GM19240 (cell line): Measurements from ENCODE around the gene MESP1.

Source experiments
- DNase-seq: peaks from one replicate; pipeline ENCODE4 v3.0.0; 2011; ENCODE audit warnings: low spot score; ENCODE audit not compliant: insufficient read length

MESP1 gene

DNA sequence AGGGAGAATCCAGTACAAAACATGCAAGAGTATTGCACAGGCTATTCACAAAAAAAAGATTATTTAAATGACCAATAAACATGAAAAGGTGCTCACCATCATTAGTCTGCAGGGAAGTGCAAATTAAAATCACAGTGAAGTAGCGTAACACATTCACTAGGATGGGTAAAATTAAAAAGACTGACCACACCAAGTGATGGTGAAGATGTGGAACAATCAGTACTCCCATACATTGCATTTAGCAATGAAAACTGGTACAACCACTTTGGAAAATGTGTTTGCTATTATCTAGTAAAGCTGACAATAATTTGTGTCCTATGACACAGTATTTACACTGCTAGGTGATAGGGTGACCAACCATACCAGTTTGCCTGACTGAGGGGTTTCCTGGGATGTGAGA, 26.4 kb downstream of the MESP1 start:
- no peak for DNase-seq

DNA sequence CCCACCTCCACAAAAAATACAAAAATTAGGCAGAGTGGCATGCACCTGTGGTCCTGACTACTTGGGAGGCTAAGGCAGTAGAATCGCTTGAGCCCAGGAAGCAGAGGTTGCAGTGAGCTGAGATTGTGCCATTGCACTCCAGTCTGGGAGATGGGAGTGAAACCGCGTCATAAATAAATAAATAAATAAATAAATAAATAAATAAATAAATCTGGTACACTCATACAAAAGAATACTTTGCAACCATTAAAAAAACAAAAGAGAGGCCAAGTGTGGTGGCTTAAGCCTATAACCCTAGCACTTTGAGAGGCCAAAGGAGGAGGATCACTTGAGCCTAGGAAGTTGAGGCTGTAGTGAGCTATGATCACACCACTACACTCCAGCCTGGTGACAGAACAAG, 28.0 kb downstream of the MESP1 start:
- no peak for DNase-seq

DNA sequence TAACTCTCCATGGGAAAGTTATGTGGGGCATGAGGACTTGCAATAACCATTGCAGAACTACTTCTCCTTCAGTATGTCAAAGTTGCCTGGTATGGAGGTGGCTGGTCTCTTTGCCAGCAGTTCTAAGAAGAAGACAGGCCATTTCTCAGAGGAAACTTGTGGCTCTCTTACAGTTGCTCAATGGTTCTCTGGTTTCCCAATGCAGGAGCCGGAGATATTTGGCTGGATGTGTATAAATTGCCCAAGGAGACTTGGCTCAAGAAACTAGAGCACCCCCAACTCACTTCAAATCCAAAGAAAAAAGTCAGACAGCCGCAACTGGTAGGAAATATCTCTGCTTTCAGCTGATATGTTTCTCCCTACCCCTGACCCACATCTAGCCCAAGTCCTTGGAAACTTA, 36.3 kb downstream of the MESP1 start:
- DNase-seq, result no peak

DNA sequence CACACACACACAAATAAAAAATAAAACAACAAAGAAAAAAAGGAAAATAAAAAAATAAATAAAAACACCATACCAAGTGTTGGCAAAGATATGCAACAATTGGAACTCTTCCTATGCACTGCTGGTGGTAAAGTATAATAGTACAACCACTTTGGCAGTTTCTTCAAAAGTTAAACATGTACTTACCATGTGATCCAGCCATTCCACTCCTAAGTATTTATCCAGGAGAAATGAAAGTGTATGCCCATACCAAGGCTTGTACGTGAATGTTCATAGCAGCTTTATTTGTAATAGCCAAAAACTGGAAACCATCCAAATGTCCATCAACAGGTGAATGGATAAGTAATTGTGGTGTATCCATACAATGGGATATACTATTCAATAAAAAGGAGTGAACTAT, 43.5 kb downstream of the MESP1 start:
- DNase-seq, result no peak

GRCh38 chr15:89704411-89704810, 46.6 kb downstream of the MESP1 start:
- DNase-seq, result no peak
